Endothelial cell of umbilical vein (primary cell): ENCODE measurements around the gene SLC22A23.

Experiments
- EZH2 ChIP-seq: IDR thresholded peaks from 2 replicates; pipeline ENCODE4 v1.6.1; 2012; ENCODE audit warnings: borderline replicate concordance, low read depth, mild to moderate bottlenecking, moderate library complexity, low read length, inconsistent platforms; ENCODE audit not compliant: severe bottlenecking
- FOS ChIP-seq: IDR thresholded peaks from 2 replicates; pipeline ENCODE4 v1.6.1; 2011; ENCODE audit warnings: mild to moderate bottlenecking, low read length, moderate library complexity, borderline replicate concordance; ENCODE audit not compliant: insufficient read depth
- GATA2 ChIP-seq: IDR thresholded peaks from 2 replicates; pipeline ENCODE4 v1.7.0; 2011; ENCODE audit warnings: low read depth, mild to moderate bottlenecking, moderate library complexity, mixed read lengths, low read length; ENCODE audit not compliant: insufficient read length, insufficient read depth
- MYC ChIP-seq: IDR thresholded peaks from one replicate; pipeline ENCODE4 v1.6.1; 2011; ENCODE audit warnings: mild to moderate bottlenecking, low read depth, low read length
- POLR2A ChIP-seq: IDR thresholded peaks from 2 replicates; pipeline ENCODE4 v1.6.1; 2012; ENCODE audit warnings: low read depth, mild to moderate bottlenecking, control low read depth, low read length
- POLR2AphosphoS5 ChIP-seq: IDR thresholded peaks from 2 replicates; pipeline ENCODE4 v1.6.1; 2012; ENCODE audit warnings: low read depth, mild to moderate bottlenecking, control low read depth, low read length, moderate library complexity; ENCODE audit not compliant: insufficient read depth
- TF ChIP-seq, protein P1 (sequence below), 2 donors: IDR thresholded peaks; 1 replicate in 1 of 2; 2 replicates in 1 of 2; pipeline ENCODE4 v1.5.1; 2011; ENCODE audit warnings: low read length in 2 of 2, mild to moderate bottlenecking in 2 of 2, moderate library complexity in 2 of 2, control low read depth in 1 of 2, inconsistent platforms in 1 of 2, low read depth in 1 of 2; ENCODE audit not compliant: insufficient read depth in 1 of 2; ENCODE audit errors: extremely low read depth in 1 of 2
- TF ChIP-seq, protein P2 (sequence below): IDR thresholded peaks from 2 replicates; pipeline ENCODE4 v1.6.1; 2011; ENCODE audit not compliant: insufficient read depth, insufficient read length

DNA sequence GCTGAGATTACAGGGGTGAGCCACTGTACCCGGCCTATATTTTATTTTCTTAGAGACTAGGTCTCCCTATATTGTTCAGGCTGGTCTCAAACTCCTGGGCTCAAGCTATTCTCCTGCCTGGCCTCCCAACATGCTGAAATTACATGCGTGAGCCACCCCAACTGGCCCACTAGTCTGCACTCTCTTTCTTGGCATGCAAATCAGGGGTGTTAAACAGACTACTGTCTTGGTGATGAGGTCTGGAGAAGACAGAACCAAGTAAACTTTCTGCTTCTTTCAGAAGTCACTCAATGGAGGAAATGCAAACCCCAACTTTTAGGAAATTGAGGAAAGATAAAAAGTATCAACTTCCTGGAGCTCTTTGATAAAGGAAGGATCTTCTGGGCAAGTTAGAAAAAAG is 221.4 kb downstream of the SLC22A23 start:
- TF ChIP-seq, protein P1, sequence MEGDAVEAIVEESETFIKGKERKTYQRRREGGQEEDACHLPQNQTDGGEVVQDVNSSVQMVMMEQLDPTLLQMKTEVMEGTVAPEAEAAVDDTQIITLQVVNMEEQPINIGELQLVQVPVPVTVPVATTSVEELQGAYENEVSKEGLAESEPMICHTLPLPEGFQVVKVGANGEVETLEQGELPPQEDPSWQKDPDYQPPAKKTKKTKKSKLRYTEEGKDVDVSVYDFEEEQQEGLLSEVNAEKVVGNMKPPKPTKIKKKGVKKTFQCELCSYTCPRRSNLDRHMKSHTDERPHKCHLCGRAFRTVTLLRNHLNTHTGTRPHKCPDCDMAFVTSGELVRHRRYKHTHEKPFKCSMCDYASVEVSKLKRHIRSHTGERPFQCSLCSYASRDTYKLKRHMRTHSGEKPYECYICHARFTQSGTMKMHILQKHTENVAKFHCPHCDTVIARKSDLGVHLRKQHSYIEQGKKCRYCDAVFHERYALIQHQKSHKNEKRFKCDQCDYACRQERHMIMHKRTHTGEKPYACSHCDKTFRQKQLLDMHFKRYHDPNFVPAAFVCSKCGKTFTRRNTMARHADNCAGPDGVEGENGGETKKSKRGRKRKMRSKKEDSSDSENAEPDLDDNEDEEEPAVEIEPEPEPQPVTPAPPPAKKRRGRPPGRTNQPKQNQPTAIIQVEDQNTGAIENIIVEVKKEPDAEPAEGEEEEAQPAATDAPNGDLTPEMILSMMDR (IDR thresholded peaks at IDR 0.05; ENCODE audit: extremely low read depth in 1 of 2, insufficient read depth in 1 of 2, low read depth in 1 of 2, low read length in 2 of 2): no peak
- no peak for TF ChIP-seq POLR2AphosphoS5
- TF ChIP-seq, protein P2, sequence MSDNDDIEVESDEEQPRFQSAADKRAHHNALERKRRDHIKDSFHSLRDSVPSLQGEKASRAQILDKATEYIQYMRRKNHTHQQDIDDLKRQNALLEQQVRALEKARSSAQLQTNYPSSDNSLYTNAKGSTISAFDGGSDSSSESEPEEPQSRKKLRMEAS: no peak
- no peak for TF ChIP-seq POLR2A
- TF ChIP-seq FOS: no peak
- no peak for TF ChIP-seq MYC
- no peak for TF ChIP-seq GATA2
- TF ChIP-seq EZH2: no peak
